ENCODE results near the gene APOBEC4.

APOBEC4 gene

DNA sequence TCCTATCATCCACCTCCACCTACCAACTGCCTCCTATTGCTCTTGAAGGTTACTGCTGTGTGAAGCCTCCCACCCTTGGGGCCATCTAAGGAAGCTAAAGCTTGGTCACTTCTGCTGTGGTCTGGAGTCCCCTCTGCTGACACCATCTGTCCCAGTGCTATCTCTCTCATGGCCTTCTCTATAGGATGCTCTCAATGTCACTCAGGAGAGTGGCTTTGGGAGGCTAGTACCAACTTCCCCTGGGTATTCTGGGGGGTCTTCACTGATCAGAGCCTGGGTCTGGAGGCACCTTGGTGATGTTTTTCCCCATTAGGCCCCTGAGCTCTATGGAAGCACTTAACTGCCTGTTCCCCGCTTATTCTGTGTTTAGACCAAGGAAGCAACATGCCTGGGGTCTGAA lies 50.6 kb downstream of the APOBEC4 start:
- no peak overlapping the region for H3K4me3 ChIP-seq (ENCODE audit: low read length)
- DNase-seq (ENCODE audit: low read depth) = no peak
- TF ChIP-seq, protein P1, sequence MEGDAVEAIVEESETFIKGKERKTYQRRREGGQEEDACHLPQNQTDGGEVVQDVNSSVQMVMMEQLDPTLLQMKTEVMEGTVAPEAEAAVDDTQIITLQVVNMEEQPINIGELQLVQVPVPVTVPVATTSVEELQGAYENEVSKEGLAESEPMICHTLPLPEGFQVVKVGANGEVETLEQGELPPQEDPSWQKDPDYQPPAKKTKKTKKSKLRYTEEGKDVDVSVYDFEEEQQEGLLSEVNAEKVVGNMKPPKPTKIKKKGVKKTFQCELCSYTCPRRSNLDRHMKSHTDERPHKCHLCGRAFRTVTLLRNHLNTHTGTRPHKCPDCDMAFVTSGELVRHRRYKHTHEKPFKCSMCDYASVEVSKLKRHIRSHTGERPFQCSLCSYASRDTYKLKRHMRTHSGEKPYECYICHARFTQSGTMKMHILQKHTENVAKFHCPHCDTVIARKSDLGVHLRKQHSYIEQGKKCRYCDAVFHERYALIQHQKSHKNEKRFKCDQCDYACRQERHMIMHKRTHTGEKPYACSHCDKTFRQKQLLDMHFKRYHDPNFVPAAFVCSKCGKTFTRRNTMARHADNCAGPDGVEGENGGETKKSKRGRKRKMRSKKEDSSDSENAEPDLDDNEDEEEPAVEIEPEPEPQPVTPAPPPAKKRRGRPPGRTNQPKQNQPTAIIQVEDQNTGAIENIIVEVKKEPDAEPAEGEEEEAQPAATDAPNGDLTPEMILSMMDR (conservative IDR thresholded peaks at IDR 0.05; ENCODE audit: low read length) = no peak

GRCh38 chr1:183600634-183601033 lies 52.5 kb downstream of the APOBEC4 start:
- DNase-seq (ENCODE audit: low read depth) = no peak
- H3K4me3 ChIP-seq (ENCODE audit: low read length) = no peak overlapping the region
- TF ChIP-seq, protein P1 (conservative IDR thresholded peaks at IDR 0.05; ENCODE audit: low read length) = no peak

GRCh38 chr1:183600136-183600535 lies 53.0 kb downstream of the APOBEC4 start:
- peak; percentile 92 for DNase-seq (ENCODE audit: low read depth)
- no peak overlapping the region for H3K4me3 ChIP-seq (ENCODE audit: low read length)
- TF ChIP-seq, protein P1 (conservative IDR thresholded peaks at IDR 0.05; ENCODE audit: low read length) = no peak

DNA sequence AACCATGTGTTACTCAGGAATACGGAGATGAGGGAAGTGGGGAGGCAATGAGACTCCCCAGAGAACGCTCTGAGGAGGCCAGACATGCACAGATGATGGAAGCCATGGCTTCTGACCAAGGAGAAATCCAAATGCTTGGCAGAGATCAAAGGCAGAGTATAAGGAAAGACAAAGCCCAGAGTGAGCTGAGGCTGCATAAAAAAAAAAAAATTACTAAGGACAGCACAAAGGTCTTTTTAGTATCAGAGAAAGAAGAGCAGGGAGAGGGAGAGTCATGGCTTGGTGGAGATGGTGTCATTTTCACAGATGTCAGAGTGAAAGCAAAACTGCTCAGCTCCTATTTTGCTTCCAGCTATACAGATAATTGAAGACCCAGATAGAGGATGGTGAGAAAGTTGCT lies 54.7 kb downstream of the APOBEC4 start:
- no peak for DNase-seq (ENCODE audit: low read depth)
- H3K4me3 ChIP-seq (ENCODE audit: low read length) = no peak overlapping the region
- TF ChIP-seq, protein P1 (conservative IDR thresholded peaks at IDR 0.05; ENCODE audit: low read length) = no peak

- H3K4me3 ChIP-seq (ENCODE audit: low read length) = no peak overlapping the region
- DNase-seq (ENCODE audit: low read depth) = no peak
- TF ChIP-seq, protein P1 (conservative IDR thresholded peaks at IDR 0.05; ENCODE audit: low read length) = no peak
These were observed 55.3 kb downstream of the APOBEC4 start for GRCh38 chr1:183597656-183598347.

GRCh38 chr1:183596500-183596899 lies 56.6 kb downstream of the APOBEC4 start:
- no peak for DNase-seq (ENCODE audit: low read depth)
- TF ChIP-seq, protein P1 (conservative IDR thresholded peaks at IDR 0.05; ENCODE audit: low read length) = no peak
- H3K4me3 ChIP-seq (ENCODE audit: low read length) = no peak overlapping the region
